Fibroblast of skin of right quadriceps (primary cell): Measurements from ENCODE around the gene TOMM7.
"Not testable (repeated sequence)": the region's sequence is repeated elsewhere in the genome, so short reads cannot be mapped to it uniquely, and the experiment has no call there.

Experiments used
- DNase-seq: peaks from one replicate; pipeline ENCODE4 v3.0.0-alpha.2; 2013

The TOMM7 gene

GRCh38 chr7:22853138-22853537 is 30.5 kb upstream of the TOMM7 start:
- no peak for DNase-seq

GRCh38 chr7:22851145-22851544 is 28.5 kb upstream of the TOMM7 start:
- no peak for DNase-seq

- not testable (repeated sequence) for DNase-seq
Observed at GRCh38 chr7:22850394-22850793, 27.7 kb upstream of the TOMM7 start.

GRCh38 chr7:22849662-22850061 is 27.0 kb upstream of the TOMM7 start:
- DNase-seq, result no peak

DNA sequence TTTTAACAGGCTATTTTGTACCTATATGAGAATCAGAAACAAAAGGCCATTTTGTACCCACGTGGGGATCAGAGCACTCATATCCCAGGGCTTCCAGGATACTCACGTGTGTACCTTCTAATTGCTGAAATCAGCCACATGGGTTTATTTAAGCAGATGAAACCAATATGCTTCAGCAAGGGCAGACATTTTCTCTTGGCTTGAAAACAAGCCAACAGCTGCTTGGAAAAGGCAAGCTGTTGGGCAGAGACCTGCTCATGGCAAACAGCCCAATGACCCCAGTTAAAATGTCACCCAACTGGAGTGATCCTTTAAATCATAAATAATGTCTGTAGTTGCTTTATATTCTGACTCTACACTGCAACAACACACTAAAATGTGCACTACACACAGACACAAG is 26.5 kb upstream of the TOMM7 start:
- no peak for DNase-seq

DNA sequence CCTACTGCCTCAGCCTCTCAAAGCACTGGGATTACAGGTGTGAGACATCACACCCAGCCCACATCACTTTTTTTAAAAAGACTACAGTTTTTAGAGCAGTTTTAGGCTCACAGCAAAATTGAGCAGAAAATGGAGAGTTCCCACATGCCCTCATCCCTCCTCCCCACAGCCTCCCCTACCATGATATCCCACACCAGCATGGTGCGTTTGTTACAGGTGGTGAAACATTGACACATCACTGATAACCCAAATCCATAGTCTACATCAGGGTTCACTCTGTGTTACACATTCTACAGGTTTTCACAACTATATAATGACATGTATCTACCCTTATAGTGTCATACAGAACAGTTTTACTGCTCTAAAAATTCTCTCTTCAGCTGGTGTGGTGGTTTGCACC is 24.3 kb upstream of the TOMM7 start:
- DNase-seq, result no peak

- no peak for DNase-seq
Observed at GRCh38 chr7:22845221-22845834, 22.7 kb upstream of the TOMM7 start.

GRCh38 chr7:22843681-22844309 is 21.1 kb upstream of the TOMM7 start:
- DNase-seq, result no peak

- no peak for DNase-seq
Observed at GRCh38 chr7:22842973-22843372, 20.3 kb upstream of the TOMM7 start.

DNA sequence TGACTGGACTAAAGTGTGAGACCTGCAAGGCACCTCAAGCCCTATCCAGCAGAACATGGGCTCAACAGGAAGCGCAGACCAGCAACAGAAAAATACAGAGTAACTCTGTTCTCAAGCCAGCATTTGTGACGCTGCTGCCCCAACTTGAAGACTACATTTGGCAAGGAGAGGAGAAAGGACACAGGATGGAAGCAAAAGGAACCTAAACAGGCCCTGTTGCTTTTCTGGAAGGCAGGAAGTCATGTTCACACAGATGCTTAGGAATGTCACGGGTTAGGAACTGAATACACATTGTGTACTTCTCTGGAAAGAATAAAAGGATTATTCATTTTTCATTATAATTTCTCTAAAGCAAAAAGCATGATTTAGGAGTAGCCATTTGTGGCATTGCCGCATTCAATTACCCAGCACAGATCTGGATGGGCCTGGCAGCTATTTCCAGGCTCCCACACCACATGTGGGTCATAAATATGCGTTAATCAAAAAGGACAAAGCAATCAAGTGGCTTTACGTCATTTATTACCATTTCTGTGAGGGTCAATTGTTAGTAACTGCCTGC is 19.8 kb upstream of the TOMM7 start:
- DNase-seq, result no peak

- DNase-seq, result no peak
Observed at GRCh38 chr7:22841954-22842353, 19.3 kb upstream of the TOMM7 start.

DNA sequence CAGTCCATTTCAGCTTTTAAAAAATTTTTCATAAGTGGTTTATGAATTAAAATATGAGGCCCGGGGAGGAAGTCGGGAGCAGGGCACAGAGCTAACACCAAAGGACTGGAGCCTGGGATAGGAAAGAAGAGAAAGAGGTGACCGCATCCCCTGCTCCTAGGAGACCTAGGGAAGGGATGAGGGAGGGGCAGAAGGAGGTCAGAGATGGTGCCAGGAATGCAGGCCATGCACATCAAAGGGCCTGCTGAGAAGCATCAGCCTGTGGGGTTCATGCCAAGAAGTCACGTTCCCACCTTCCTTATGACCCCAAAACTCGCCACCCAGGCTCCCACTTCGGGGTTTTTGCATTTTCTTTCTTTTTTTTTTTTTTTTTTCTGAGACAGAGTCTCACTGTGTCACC is 14.7 kb upstream of the TOMM7 start:
- DNase-seq, result no peak

- not testable (repeated sequence) for DNase-seq
Observed at GRCh38 chr7:22836506-22836905, 13.9 kb upstream of the TOMM7 start.

DNA sequence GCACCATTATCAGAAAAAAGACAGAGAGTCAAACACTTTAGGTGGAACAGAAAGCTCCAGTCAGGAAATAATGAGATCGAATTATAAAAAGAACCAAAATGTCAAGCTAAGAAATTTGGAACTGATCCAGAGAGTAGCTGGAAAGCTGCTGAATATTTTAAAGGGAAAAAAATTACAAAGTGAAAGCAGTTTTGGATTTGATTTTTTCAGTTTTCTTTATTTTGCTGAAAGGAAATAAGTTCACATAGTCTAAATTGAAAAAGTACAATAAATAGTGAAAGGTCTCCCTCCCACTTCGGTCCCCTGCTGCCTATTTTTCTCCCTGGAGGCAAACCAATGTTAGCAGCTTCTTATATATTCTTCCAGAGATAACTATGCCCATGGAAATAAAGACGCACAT is 11.3 kb upstream of the TOMM7 start:
- no peak for DNase-seq

DNA sequence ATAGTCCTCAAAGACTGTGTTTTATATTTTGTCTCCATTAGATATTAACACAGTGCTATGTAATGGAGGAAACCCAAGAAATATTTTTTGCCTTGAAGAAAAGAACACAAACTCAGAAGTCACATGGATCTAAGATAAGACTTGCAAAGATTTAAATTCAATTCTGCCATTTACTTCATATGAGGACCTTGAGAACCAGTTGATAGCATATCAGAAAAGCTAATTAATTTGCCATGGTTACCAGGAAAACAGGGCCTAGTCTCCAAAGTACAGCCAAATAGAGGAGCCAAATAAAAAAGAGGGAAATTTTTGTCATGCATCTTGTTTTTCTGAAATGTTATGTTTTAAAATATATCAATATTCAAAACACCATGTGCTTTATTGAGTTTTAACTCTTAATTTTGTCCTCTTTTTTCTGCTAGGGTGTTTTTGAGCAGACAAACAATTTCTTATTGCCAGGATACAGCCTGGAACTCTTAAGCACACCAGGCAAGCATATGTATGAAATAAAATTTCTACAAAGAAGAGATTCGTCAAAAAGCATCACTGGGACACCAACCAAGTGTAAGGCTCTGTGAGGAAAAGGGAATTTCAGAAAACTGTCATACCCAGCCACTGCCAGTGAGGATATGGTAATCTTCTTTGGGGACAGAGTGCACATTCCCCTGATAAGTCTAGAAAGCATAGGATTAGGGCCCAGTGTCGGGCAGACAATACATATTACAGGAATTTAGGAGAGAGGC is 10.6 kb upstream of the TOMM7 start:
- DNase-seq, result no peak

- no peak for DNase-seq
Observed at GRCh38 chr7:22832401-22832800, 9.8 kb upstream of the TOMM7 start.

GRCh38 chr7:22831602-22832305 is 9.1 kb upstream of the TOMM7 start:
- no peak for DNase-seq

GRCh38 chr7:22827563-22827962 is 4.9 kb upstream of the TOMM7 start:
- no peak for DNase-seq

GRCh38 chr7:22826593-22826992 is 3.9 kb upstream of the TOMM7 start:
- no peak for DNase-seq

DNA sequence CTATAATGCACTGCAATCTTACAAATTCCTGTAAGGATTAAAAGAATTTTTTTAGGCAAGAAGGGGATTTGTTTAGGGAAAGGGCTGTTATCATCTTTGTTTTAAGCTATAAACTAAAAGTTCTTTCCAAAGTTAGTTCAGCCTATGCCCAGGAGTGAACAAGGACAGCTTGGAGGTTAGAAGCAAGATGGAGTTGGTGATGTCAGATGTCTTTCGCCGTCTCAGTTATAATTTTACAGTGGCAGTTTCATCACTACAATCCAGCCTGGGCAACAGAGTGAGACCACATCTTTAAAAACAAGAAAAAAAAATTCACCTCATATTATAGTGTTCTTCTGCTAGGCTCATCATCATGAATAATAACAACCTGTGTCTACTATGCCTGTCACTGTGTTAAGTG is 2.1 kb upstream of the TOMM7 start:
- DNase-seq, result no peak

DNA sequence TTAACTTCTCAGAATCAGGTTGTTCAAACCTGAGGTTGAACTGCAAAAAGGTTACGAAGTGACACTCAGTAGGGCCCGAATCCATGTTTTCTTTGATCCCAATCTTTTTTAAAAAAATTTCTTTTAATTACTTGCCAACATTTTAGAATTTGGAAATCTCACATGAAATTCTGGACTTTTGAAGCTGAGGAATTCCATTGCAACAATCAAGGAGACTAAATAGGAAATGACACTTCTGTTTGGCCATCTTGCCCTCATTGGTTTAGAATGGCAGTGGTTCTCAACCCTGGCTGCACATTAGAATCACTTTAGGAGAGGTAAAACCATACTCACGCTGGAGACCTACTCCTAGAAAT is 471 bp upstream of the TOMM7 start:
- DNase-seq, result no peak

DNA sequence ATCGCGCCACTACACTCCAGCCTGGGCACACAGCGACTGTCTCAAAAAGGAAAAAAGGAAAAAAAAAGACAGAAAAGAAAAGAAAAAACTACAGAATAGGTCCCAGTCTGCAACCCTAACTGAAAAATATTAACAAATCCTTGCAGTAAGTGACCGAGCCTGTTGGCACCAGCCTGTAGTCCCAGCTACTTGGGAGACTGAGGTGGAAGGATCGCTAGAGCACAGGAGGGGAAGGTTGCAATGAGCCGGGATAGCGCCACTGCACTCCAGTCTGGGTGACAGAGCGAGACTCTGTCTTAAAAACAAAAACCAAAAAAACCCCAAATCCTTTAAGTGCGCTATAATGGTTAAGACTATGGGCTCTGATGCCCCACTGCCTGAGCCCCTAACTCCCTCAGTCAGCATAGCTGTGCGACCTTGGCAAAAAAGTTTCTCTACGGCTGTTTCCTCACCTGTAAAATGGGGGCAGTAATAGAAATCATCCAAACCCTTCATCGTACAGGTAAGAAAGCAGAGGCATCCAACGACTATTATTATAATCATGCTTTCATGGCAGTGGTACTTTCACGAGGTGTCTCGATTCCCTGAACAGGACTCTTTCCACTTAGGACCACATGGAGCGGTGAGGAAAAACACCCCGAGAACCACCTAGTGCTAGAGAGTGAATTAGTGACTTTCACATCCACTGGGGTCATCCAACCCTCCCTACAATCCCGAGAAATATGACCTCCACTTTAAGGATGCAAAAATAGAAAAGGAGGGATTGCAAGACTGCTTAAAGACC is 755 bp downstream of the TOMM7 start:
- peak; percentile 11 for DNase-seq

GRCh38 chr7:22819476-22819875 is 3.2 kb downstream of the TOMM7 start:
- DNase-seq, result no peak
